OCI-LY1 (cell line): ENCODE measurements around the gene SLC5A4.
"Not testable (repeated sequence)": the region's sequence is repeated elsewhere in the genome, so short reads cannot be mapped to it uniquely, and the experiment has no call there.

Experiments
- H2AFZ ChIP-seq: fragments of 200-600 bp; sonication (generic), shearing (Covaris generic); 2 replicates; pipeline ENCODE4 v1.6.0; 2014; ENCODE audit warnings: antibody characterized with exemption, mild to moderate bottlenecking, low read length
- H3F3A ChIP-seq: fragments of 200-600 bp; sonication (generic), shearing (Covaris generic); 2 replicates; pipeline ENCODE4 v1.6.0; 2014; ENCODE audit warnings: mild to moderate bottlenecking, antibody characterized with exemption, low read length, moderate library complexity; ENCODE audit not compliant: insufficient read depth
- H3K27ac ChIP-seq: fragments of 200-600 bp; sonication (generic); 2 replicates; pipeline ENCODE4 v1.5.1; 2014; ENCODE audit warnings: low read length, mixed run types, mild to moderate bottlenecking, low read depth; ENCODE audit not compliant: poor library complexity, severe bottlenecking
- H3K27me3 ChIP-seq: fragments of 200-600 bp; sonication (generic); 2 replicates; pipeline ENCODE4 v1.6.0; 2014; ENCODE audit warnings: antibody characterized with exemption, mild to moderate bottlenecking, low read length, moderate library complexity; ENCODE audit not compliant: insufficient read depth
- H3K36me3 ChIP-seq: fragments of 200-600 bp; sonication (generic); 2 replicates; pipeline ENCODE4 v1.6.1; 2014; ENCODE audit warnings: mild to moderate bottlenecking, antibody characterized with exemption, low read length, moderate library complexity, mixed read lengths; ENCODE audit not compliant: insufficient read depth
- H3K4me1 ChIP-seq: fragments of 200-600 bp; sonication (generic); 2 replicates; pipeline ENCODE4 v1.5.1; 2014; ENCODE audit warnings: mild to moderate bottlenecking, low read length, moderate library complexity; ENCODE audit not compliant: insufficient read depth, severe bottlenecking
- H3K4me2 ChIP-seq: fragments of 200-600 bp; sonication (generic), shearing (Covaris generic); 2 replicates; pipeline ENCODE4 v1.6.1; 2014; ENCODE audit warnings: low read length
- H3K4me3 ChIP-seq: fragments of 200-600 bp; sonication (generic); 2 replicates; pipeline ENCODE4 v1.5.1; 2014; ENCODE audit warnings: low read length, low read depth, mild to moderate bottlenecking, mixed read lengths; ENCODE audit not compliant: poor library complexity, severe bottlenecking
- H3K79me2 ChIP-seq: fragments of 200-600 bp; shearing (Covaris generic); 2 replicates; pipeline ENCODE4 v1.6.1; 2016; ENCODE audit warnings: mixed run types, low read length, mixed read lengths; ENCODE audit not compliant: insufficient read depth
- H3K9ac ChIP-seq: fragments of 200-600 bp; sonication (generic), shearing (Covaris generic); 2 replicates; pipeline ENCODE4 v1.6.1; 2014; ENCODE audit warnings: mild to moderate bottlenecking, low read length, mixed read lengths
- H3K9me2 ChIP-seq: fragments of 200-600 bp; sonication (generic), shearing (Covaris generic); 2 replicates; pipeline ENCODE4 v1.6.1; 2014; ENCODE audit warnings: low read depth, mild to moderate bottlenecking, low read length, mixed read lengths
- H3K9me3 ChIP-seq: fragments of 200-600 bp; shearing (Covaris generic); 2 replicates; pipeline ENCODE4 v1.6.1; 2014; ENCODE audit warnings: low read length, mixed read lengths
- H4K20me1 ChIP-seq: fragments of 200-600 bp; sonication (generic), shearing (Covaris generic); 2 replicates; pipeline ENCODE4 v1.6.0; 2016; ENCODE audit warnings: mild to moderate bottlenecking, low read length; ENCODE audit not compliant: insufficient read depth
- CTCF ChIP-seq: fragments of 200-600 bp; sonication (generic), shearing (Covaris generic); IDR thresholded peaks from 2 replicates; pipeline ENCODE4 v1.5.1; 2017; ENCODE audit warnings: mild to moderate bottlenecking, antibody characterized with exemption, low read length, moderate library complexity, mixed read lengths
- EZH2 ChIP-seq: fragments of 200-600 bp; sonication (generic), shearing (Covaris generic); IDR thresholded peaks from 2 replicates; pipeline ENCODE4 v1.8.0; 2017; ENCODE audit warnings: borderline replicate concordance, mixed run types, mild to moderate bottlenecking, antibody characterized with exemption, low read length, moderate library complexity, mixed read lengths

SLC5A4 gene

DNA sequence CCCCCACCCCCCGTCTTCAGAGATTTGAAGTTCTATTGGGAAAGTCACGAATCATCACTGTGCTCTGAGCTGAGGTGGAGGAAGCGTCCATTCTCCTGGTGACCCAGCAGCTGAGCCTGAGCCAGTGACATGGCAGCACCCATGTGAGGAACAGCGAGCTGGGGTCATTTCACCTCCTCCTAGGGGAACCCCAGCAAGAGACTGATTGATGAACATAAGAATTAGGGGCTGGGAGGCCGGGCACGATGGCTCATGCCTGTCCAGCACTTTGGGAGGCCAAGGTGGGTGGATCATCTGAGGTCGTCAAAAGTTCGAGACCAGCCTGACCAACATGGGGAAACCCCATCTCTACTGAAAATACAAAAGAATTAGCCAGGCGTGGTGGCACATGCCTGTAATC, 61.8 kb downstream of the SLC5A4 start:
- H3K36me3 ChIP-seq, H3K27me3 ChIP-seq, H3K79me2 ChIP-seq, H3K9ac ChIP-seq, H3K4me1 ChIP-seq, H3K9me3 ChIP-seq, H3K4me3 ChIP-seq, H3K9me2 ChIP-seq, H2AFZ ChIP-seq, H3F3A ChIP-seq, H3K27ac ChIP-seq, H3K4me2 ChIP-seq, H4K20me1 ChIP-seq: not testable (repeated sequence)

DNA sequence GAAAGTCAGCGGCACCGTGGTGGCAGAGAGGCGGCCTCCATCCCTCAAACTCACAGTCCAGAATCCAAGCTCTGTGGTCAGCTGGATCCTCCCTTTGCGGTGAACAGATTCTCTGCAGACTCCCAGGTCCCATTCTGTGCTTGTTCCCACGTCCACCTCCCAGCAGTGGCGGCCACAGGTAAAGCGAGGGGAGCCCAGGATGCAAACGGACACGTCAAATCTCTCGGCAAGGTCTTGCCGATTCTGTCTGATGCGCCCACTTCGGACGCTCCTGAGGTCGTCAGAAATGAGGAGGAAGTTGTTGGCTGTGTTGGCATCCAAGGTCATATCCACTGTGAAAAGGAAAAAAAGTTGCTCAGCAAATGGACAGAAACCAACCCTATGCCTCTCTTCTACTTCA, 64.1 kb downstream of the SLC5A4 start:
- not testable (repeated sequence) for H3K4me3 ChIP-seq, H2AFZ ChIP-seq, H3F3A ChIP-seq, H3K27me3 ChIP-seq, H3K9ac ChIP-seq, H3K4me2 ChIP-seq, H3K4me1 ChIP-seq, H3K36me3 ChIP-seq, H3K27ac ChIP-seq, H3K9me2 ChIP-seq, H3K9me3 ChIP-seq, H3K79me2 ChIP-seq, H4K20me1 ChIP-seq

GRCh38 chr22:32185821-32186220, 69.3 kb downstream of the SLC5A4 start:
- Histone ChIP-seq H4K20me1 (no peaks in the 10 kb centered on the region), H3K27me3 (no peaks in the 10 kb centered on the region), H3K4me1 (no peaks in the 10 kb centered on the region), H3K4me3 (no peak overlapping the region), H3K79me2 (no peaks in the 10 kb centered on the region), H3K9me3 (no peaks in the 10 kb centered on the region), H3F3A (no peaks in the 10 kb centered on the region), H3K9ac (no peak overlapping the region), H3K36me3 (no peaks in the 10 kb centered on the region), H3K27ac (no peak overlapping the region), H3K9me2 (no peaks in the 10 kb centered on the region), H3K4me2 (no peak overlapping the region), H2AFZ (no peak overlapping the region)
- TF ChIP-seq CTCF (no peak), EZH2 (no peak)

DNA sequence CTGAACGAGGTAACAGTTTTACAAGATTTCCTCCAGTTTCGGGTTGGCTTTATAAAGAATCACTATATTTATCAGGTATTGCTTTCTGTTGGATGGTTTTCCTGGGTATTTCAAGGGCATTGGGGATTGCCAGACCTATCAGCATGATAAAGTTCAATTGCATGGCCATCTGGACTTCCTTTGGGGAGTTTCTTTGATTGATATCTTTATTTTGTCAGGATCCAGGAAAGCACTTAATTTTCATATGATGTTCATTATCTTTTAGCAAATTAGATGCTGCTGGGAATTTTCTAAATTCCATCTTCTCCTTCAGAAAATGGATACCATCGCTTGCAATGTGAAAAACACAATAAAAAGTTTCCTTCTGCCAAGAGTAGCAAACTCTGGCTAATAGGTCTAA, 71.5 kb downstream of the SLC5A4 start:
- TF ChIP-seq EZH2: no peak
- TF ChIP-seq CTCF: no peak
- Histone ChIP-seq H3K27ac (no peak overlapping the region), H3K79me2 (no peaks in the 10 kb centered on the region)

More for the DNA sequence above, 71.5 kb downstream of the SLC5A4 start:
- H3K36me3 ChIP-seq: no peaks in the 10 kb centered on the region
- no peak overlapping the region for H3K9ac ChIP-seq
- H3F3A ChIP-seq: no peaks in the 10 kb centered on the region
- no peaks in the 10 kb centered on the region for H3K27me3 ChIP-seq
- H3K9me2 ChIP-seq: no peaks in the 10 kb centered on the region
- H2AFZ ChIP-seq: no peak overlapping the region
- H3K4me2 ChIP-seq: no peak overlapping the region
- H3K4me3 ChIP-seq: no peak overlapping the region
- H3K4me1 ChIP-seq: no peaks in the 10 kb centered on the region
- H4K20me1 ChIP-seq: no peaks in the 10 kb centered on the region
- no peaks in the 10 kb centered on the region for H3K9me3 ChIP-seq
